Posterior cingulate gyrus (tissue), 11 donors: ENCODE results near the gene NRN1L.

Source experiments
- DNase-seq, 10 donors: peaks; one replicate each; pipeline versions ENCODE4 v3.0.0 to v3.0.0-alpha.2; 2020 to 2021; ENCODE audit warnings: mixed read lengths in 3 of 10
- intact Hi-C: fragments of 100-400 bp; cut with DNase I; formaldehyde crosslinking; loops from one replicate; pipeline ENCODE4 v1.15.1; 2023

Gene NRN1L

DNA sequence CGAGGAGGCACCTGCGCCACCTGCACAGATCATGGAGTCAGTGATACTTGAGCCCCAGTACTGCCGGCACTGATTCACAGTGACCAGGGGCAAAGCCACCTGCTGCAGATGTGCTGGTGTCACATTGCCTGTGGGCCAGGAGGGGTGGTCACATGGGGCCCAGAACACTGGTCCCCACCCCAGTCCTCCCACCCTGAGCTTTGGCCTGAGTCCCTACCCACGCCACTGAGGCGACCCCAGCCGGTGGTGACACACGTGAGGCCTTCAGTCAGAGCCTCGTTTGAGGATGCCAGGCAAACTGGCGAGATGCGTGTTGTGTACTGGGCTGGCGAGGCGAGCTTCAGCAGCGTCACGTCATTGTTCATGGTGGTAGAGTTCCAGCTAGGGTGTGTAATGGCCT is 45.5 kb downstream of the NRN1L start:
- intact Hi-C loops, result loop anchor here (10.0 kb wide), 1 partner anchor 95 kb away; the partner anchor contains the start of genes DDX28 and DUS2
- no peak for DNase-seq

DNA sequence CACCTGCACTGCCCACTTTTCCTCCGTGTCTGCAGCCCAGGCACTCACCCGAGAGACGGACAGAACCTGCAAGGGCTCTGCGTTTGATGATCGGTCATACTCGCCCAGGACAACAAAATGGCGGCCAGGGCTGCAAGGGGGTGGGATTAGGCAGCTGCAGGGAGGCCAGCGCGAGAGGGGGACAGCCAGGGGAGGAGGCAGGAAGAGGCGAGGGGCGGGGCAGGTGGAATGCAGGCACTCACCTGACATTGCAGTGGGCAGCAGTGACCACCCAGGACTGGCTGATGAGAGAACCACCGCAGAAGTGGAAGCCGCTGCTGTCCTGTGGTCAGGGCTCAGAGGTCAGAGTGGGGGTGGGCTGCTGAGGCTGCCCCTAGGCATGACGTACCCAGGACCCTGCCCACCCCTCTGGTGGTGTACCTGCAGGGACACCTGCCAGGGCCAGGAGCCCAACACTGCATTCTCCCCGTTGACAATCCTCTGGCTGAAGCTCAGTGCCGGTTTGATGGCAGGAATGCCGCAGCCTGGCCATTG is 46.1 kb downstream of the NRN1L start:
- DNase-seq, result no peak
- intact Hi-C loops, result loop anchor here (10.0 kb wide), 1 partner anchor 94 kb away; the partner anchor contains the start of genes DDX28 and DUS2

GRCh38 chr16:67931712-67932461 is 47.2 kb downstream of the NRN1L start, which contains the start of gene CTRL:
Gene CTRL, minus strand, starts transcription at chr16:67931862. Its CDS starts 10 bp downstream, at chr16:67931852.
- intact Hi-C loops, result loop anchor here (10.0 kb wide), 1 partner anchor 93 kb away; the partner anchor contains the start of genes DDX28 and DUS2
- DNase-seq, result no peak

GRCh38 chr16:67932462-67932840 is 47.8 kb downstream of the NRN1L start:
- intact Hi-C loops, result loop anchor here (10.0 kb wide), 1 partner anchor 92 kb away; the partner anchor contains the start of genes DDX28 and DUS2
- peak in 1 of 10 donors; percentile 58 for DNase-seq

- intact Hi-C loops, result loop anchor here (10.0 kb wide), 1 partner anchor 91 kb away; the partner anchor contains the start of genes DDX28 and DUS2
- no peak for DNase-seq
Observed at GRCh38 chr16:67933805-67934204, 49.1 kb downstream of the NRN1L start.

DNA sequence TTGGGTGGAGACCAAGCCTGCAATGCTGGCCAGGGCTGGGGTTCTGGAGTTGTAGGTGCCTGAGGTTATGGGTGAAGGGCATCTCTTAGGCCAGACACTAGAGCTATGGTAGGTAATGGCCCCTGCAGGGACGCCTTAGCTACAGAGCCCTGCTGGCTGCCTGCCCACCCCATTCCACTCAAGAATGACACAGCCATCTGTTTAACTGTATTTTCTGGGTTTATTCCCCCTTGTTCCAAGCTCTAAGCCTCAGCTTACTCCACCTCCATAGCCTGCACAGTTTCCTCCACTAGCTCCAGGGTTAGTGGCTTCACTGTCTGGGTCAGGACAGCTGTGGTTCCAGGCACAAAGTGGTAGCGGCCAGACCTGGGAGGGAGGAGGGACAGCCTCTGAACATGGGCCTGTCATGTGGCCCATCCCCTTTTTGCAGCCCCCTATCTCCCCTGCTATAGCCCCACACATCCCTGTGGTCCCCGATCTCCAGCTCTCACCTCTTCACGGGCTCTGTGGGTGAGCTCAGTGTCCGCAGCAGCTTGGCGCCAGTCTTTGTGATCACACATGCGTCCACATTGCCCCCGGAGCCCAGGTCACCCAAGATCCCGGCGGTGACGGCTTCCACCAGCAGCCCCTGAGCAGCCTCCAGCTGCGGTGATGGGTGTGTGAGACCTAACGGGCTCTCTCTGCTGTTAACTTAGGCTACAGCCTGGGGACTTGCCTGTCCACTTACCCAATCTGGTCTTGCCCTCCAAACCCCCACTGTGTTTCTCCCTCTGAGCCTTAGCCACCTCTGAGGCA is 49.8 kb downstream of the NRN1L start:
- intact Hi-C loops, result loop anchor here (5.0 to 10.0 kb wide), 2 partner anchors 90 to 108 kb away; partner anchors contain the start of genes DDX28 and DUS2
- DNase-seq, result no peak

- intact Hi-C loops, result loop anchor here (5.0 to 10.0 kb wide), 2 partner anchors 90 to 107 kb away; partner anchors contain the start of genes DDX28 and DUS2
- no peak for DNase-seq
Observed at GRCh38 chr16:67935101-67935401, 50.4 kb downstream of the NRN1L start.

GRCh38 chr16:67935402-67936123 is 50.9 kb downstream of the NRN1L start:
- peak; percentile 90 to 100 (median 98) for DNase-seq
- intact Hi-C loops, result loop anchor here (5.0 to 10.0 kb wide), 2 partner anchors 89 to 107 kb away; partner anchors contain the start of genes DDX28 and DUS2
